Heart right ventricle (tissue), 16 donors: ENCODE results near the gene VSTM4. TPM values are rescaled to one million over a fixed set of nuclear protein-coding genes. Genes with fewer than 3 reads are reported as not detected.

Experiments used
- ATAC-seq, 8 donors: fragments of 200-7000 bp; cut with Tn5 transposase; one replicate each; pipeline ENCODE4 v1.9.1; 2020; ENCODE audit warnings: mild to moderate bottlenecking in 8 of 8, moderate library complexity in 8 of 8, moderate number of reproducible peaks in 1 of 8
- DNase-seq, 2 donors: peaks; one replicate each; pipeline ENCODE4 v3.0.0-alpha.2; 2020
- H3K27ac ChIP-seq, 10 donors: fragments of 200-600 bp; sonication (generic) in 2 of 10; one replicate each; pipeline versions ENCODE4 v1.5.0 to v1.8.0; 2020 to 2022; ENCODE audit warnings: mild to moderate bottlenecking in 3 of 10
- H3K27me3 ChIP-seq, 7 donors: fragments of 200-600 bp; one replicate each; pipeline ENCODE4 v1.8.0; 2021 to 2022; ENCODE audit warnings: mild to moderate bottlenecking in 2 of 7
- H3K36me3 ChIP-seq, 9 donors: fragments of 200-600 bp; sonication (generic) in 1 of 9; one replicate each; pipeline versions ENCODE4 v1.5.0 to v1.8.0; 2020 to 2022; ENCODE audit warnings: mild to moderate bottlenecking in 2 of 9
- H3K4me1 ChIP-seq, 9 donors: fragments of 200-600 bp; sonication (generic) in 1 of 9; one replicate each; pipeline versions ENCODE4 v1.5.0 to v1.8.0; 2020 to 2022; ENCODE audit warnings: mild to moderate bottlenecking in 4 of 9
- H3K4me3 ChIP-seq, 10 donors: fragments of 200-600 bp; sonication (generic) in 2 of 10; one replicate each; pipeline versions ENCODE4 v1.5.0 to v1.8.0; 2020 to 2022; ENCODE audit warnings: mild to moderate bottlenecking in 7 of 10, moderate library complexity in 2 of 10
- H3K9me3 ChIP-seq, 11 donors: fragments of 200-600 bp in 10 of 11; sonication (generic) in 2 of 11; one replicate each; pipeline versions ENCODE4 v1.5.0 to v1.8.0; 2013 to 2022; ENCODE audit warnings: mild to moderate bottlenecking in 2 of 11, control low read depth in 1 of 11, moderate library complexity in 1 of 11
- CTCF ChIP-seq, 9 donors: fragments of 200-600 bp; sonication (generic) in 2 of 9; IDR thresholded peaks; one replicate each; pipeline versions ENCODE4 v1.5.0 to v1.8.0; 2021 to 2022; ENCODE audit warnings: antibody characterized with exemption in 9 of 9, mild to moderate bottlenecking in 5 of 9, moderate library complexity in 1 of 9
- WGBS, 2 donors: extraction: QIAGEN DNeasy Blood & Tissue Kit; methylation state at CpG; one replicate each; pipeline ENCODE4 v1.1.7; 2013; ENCODE audit warnings: inconsistent platforms in 1 of 2; 5-methylcytosine and 5-hydroxymethylcytosine counted together
- intact Hi-C, 10 donors: fragments of 100-400 bp; cut with DNase I; formaldehyde crosslinking; loops; one replicate each; pipeline versions ENCODE4 v1.11.1 to v1.14.2; 2022
- polyA plus RNA-seq, 2 donors: library from polyadenylated mRNA; stranded (reverse); fragments of 200-250 nt; gene quantifications; one replicate each; pipeline ENCODE4 v1.2.3, GENCODE V29; 2013
- total RNA-seq, 10 donors: library from RNA; stranded (reverse); fragmentation: NEBNext Ultra II Directional in 3 of 10; extraction: Animal tissue kit (Norgen Biotek cat#: 25700) in 3 of 10; gene quantifications; one replicate each; pipeline versions ENCODE4 v1.2.1 to v1.2.4, GENCODE V29; 2021 to 2023
- donor health status: Arrhythmogenic right ventricular cardiomyopathy.
- donor health status: ischemic (EF 13 %, LVEDD 7.1; RV severe dilation, severe dysfunction).
- donor health status: healthy with polysubstance abuse.
- donor health status: DM: no; HTN: yes; CAD: no.
- donor health status: DM: no; HTN: no; CAD: no.
- donor health status: ischemic (EF 25% LVEDD 6.9; RV normal size, moderate dysfunction).
- donor health status: ischemic (EF 25% LVEDD 5.7; RV mildly dilated, moderate dysfunction).
- donor health status: healthy.
- donor health status: DM: yes; HTN: yes; CAD: no.
- donor health status: Ischemic cardiomyopathy.
- donor health status: ischemic (EF 35%, LVEDD 5.7; RV mildly dilated, moderate dysfunction).
- donor health status: nonischemic (EF 11% LVEDD 7.7; RV severe dilation, severe dysfunction).
- donor health status: DM: yes; HTN: yes; CAD: no.
- donor health status: PGD.
- donor health status: ischemic (EF 29% LVEDD 5.4; RV normal size, mild dysfunction).
- donor health status: nonischemic (EF 23%, LVEDD 6.1; RV moderate dilation, normal function).

VSTM4 gene
- total and polyA plus RNA-seq, 12 donors: 5.0 to 26.7 (median 16.3) TPM

GRCh38 chr10:49028639-49029038 is 86.7 kb downstream of the VSTM4 start:
- no peak overlapping the region for H3K27ac ChIP-seq
- TF ChIP-seq CTCF (IDR thresholded peaks at IDR 0.05): no peak
- H3K36me3 ChIP-seq: peaks cover 0 to 46% (median 5%) of the 10 kb centered on the region in 9 donors
- no peak for DNase-seq
- no peak for ATAC-seq
- WGBS, 2 donors: 89 to 90% methylated on average over 2 of the region's 2 CpGs
- H3K4me1 ChIP-seq: peaks cover 0 to 23% (median 18%) of the 10 kb centered on the region in 9 donors
- H3K4me3 ChIP-seq: no peak overlapping the region
- H3K27me3 ChIP-seq: no peaks in the 10 kb centered on the region
- H3K9me3 ChIP-seq: no peaks in the 10 kb centered on the region
- intact Hi-C loops: no loop called here

- intact Hi-C loops: no loop called here
- no peaks in the 10 kb centered on the region for H3K9me3 ChIP-seq
- H3K36me3 ChIP-seq: peaks cover 0 to 21% (median 0%) of the 10 kb centered on the region in 9 donors
- H3K27ac ChIP-seq: peak overlapping the region in 6 of 10 donors; percentile 32 to 83 (median 70)
- no peak for TF ChIP-seq CTCF (IDR thresholded peaks at IDR 0.05)
- H3K4me1 ChIP-seq: peaks cover 3 to 33% (median 27%) of the 10 kb centered on the region in 9 donors
- no peak overlapping the region for H3K4me3 ChIP-seq
- DNase-seq (no peak), ATAC-seq (no peak)
- WGBS, 2 donors: 85 to 91% methylated on average over 7 of the region's 7 CpGs
- no peaks in the 10 kb centered on the region for H3K27me3 ChIP-seq
Observed at GRCh38 chr10:49025347-49025983, 89.9 kb downstream of the VSTM4 start.

- WGBS, 2 donors: 37 to 45% methylated on average over 3 of the region's 3 CpGs
- intact Hi-C loops: no loop called here
- Histone ChIP-seq H3K36me3 (peaks cover 0 to 14% (median 0%) of the 10 kb centered on the region in 9 donors), H3K4me1 (peaks cover 3 to 33% (median 27%) of the 10 kb centered on the region in 9 donors), H3K4me3 (no peak overlapping the region), H3K27ac (peak overlapping the region in 9 of 10 donors; percentile 32 to 83 (median 69)), H3K27me3 (no peaks in the 10 kb centered on the region), H3K9me3 (no peaks in the 10 kb centered on the region)
- no peak for TF ChIP-seq CTCF (IDR thresholded peaks at IDR 0.05)
- peak in 7 of 8 donors; percentile 34 to 86 (median 49) for ATAC-seq
- no peak for DNase-seq
Observed at GRCh38 chr10:49024484-49024883, 90.8 kb downstream of the VSTM4 start.

GRCh38 chr10:49023752-49024151 is 91.6 kb downstream of the VSTM4 start:
- no peak for TF ChIP-seq CTCF (IDR thresholded peaks at IDR 0.05)
- no peak overlapping the region for H3K4me3 ChIP-seq

More at GRCh38 chr10:49023752-49024151, 91.6 kb downstream of the VSTM4 start:
- intact Hi-C loops: no loop called here
- DNase-seq (no peak), ATAC-seq (peak in 7 of 8 donors; percentile 45 to 83 (median 65))
- WGBS, 2 donors: 34 to 43% methylated on average over 5 of the region's 5 CpGs
- Histone ChIP-seq H3K9me3 (no peaks in the 10 kb centered on the region), H3K27ac (peak overlapping the region in 8 of 10 donors; percentile 32 to 83 (median 70)), H3K4me1 (peaks cover 3 to 33% (median 27%) of the 10 kb centered on the region in 9 donors), H3K27me3 (no peaks in the 10 kb centered on the region), H3K36me3 (peaks cover 0 to 14% (median 0%) of the 10 kb centered on the region in 9 donors)
